OCI-LY3 (cell line): Measurements from ENCODE around the gene TMEM74B.

Source experiments
- H2AFZ ChIP-seq: fragments of 200-600, 300-600 bp; shearing (Covaris generic); 2 replicates; pipeline ENCODE4 v1.6.0; 2014; ENCODE audit warnings: antibody characterized with exemption, low read depth, low read length
- H3K27ac ChIP-seq: fragments of 200-600, 300-600 bp; sonication (generic); 2 replicates; pipeline ENCODE4 v1.5.1; 2014; ENCODE audit warnings: mild to moderate bottlenecking, low read length, moderate library complexity, mixed read lengths
- H3K27me3 ChIP-seq: fragments of 200-600, 300-600 bp; sonication (generic); 2 replicates; pipeline ENCODE4 v1.6.1; 2014; ENCODE audit warnings: low read depth, low read length, mixed read lengths
- H3K36me3 ChIP-seq: fragments of 200-600, 300-600 bp; sonication (generic); replicated peaks from 2 replicates; pipeline ENCODE3; 2014; ENCODE audit warnings: low read depth, low read length, mixed read lengths
- H3K4me1 ChIP-seq: fragments of 300-600, 200-600 bp; sonication (generic); 2 replicates; pipeline ENCODE4 v1.6.1; 2014; ENCODE audit warnings: low read length, mixed read lengths
- H3K4me2 ChIP-seq: fragments of 200-600, 300-600 bp; sonication (generic); 2 replicates; pipeline ENCODE4 v1.6.1; 2014; ENCODE audit warnings: low read length, mixed read lengths
- H3K4me3 ChIP-seq: fragments of 300-600, 200-600 bp; sonication (generic); 2 replicates; pipeline ENCODE4 v1.5.1; 2014; ENCODE audit warnings: antibody characterized with exemption, mild to moderate bottlenecking, low read length, moderate library complexity
- H3K79me2 ChIP-seq: fragments of 300-600, 200-600 bp; shearing (Covaris generic); 2 replicates; pipeline ENCODE4 v1.6.1; 2014; ENCODE audit warnings: mild to moderate bottlenecking, low read length, mixed read lengths
- H3K9ac ChIP-seq: fragments of 300-600, 200-600 bp; shearing (Covaris generic); 2 replicates; pipeline ENCODE4 v1.6.0; 2014; ENCODE audit warnings: mild to moderate bottlenecking, low read length, moderate library complexity
- H3K9me3 ChIP-seq: fragments of 200-600, 300-600 bp; shearing (Covaris generic); 2 replicates; pipeline ENCODE4 v1.6.1; 2014; ENCODE audit warnings: low read length, mixed read lengths; ENCODE audit not compliant: insufficient read depth
- H4K20me1 ChIP-seq: fragments of 200-600, 300-600 bp; sonication (generic); 2 replicates; pipeline ENCODE4 v1.6.1; 2016; ENCODE audit warnings: low read length, mixed read lengths; ENCODE audit not compliant: insufficient read depth
- EZH2phosphoT487 ChIP-seq: fragments of 200-600 bp; shearing (Covaris generic); IDR thresholded peaks from 2 replicates; pipeline ENCODE4 v1.6.1; 2018; ENCODE audit warnings: antibody characterized with exemption, mixed run types, low read depth
- TF ChIP-seq, protein P1 (sequence below): fragments of 200-600, 300-600 bp; sonication (generic); IDR thresholded peaks from 2 replicates; pipeline ENCODE4 v1.5.1; 2014; ENCODE audit warnings: antibody characterized with exemption, low read length, low read depth

The TMEM74B gene

DNA sequence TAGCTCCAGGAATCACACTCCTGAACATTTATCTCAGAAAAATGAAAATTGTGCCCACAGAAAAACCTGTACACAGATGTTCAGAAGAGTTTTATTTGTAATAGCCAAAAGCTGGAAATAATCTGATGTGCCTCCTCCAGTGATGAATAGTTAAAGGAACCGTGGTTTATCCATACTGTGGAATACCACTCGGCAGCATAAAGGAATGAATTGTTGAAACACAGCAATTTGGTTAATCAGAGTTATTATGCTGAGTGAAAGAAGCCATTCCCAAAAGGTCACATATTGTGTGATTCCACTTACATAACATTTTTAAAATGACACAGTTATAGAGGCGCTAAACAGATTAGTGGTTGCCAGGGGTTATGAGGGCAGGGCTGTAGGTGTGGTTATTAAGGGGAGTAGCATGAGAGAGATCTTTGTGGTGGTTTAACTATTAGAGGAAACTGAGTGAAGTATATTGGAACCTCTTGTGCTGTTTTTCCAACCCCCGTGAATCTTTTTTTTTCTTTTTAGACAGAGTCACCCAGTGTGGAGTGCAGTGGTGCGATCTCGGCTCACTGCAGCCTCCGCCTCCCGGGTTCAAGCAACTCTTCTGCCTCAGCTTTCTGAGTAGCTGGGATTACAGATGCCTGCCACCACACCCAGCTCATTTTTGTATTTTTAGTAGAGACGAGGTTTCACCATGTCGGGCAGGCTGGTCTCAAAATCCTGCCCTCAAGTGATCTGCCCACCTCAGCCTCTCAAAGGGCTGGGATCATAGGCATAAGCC, 40.2 kb downstream of the TMEM74B start:
- H3K4me2 ChIP-seq = no peak overlapping the region
- H3K9ac ChIP-seq = no peak overlapping the region
- H3K4me1 ChIP-seq = no peaks in the 10 kb centered on the region
- H3K4me3 ChIP-seq = no peak overlapping the region
- H3K36me3 ChIP-seq = peaks cover 46% of the 10 kb centered on the region
- H3K27me3 ChIP-seq = no peaks in the 10 kb centered on the region
- TF ChIP-seq, protein P1, sequence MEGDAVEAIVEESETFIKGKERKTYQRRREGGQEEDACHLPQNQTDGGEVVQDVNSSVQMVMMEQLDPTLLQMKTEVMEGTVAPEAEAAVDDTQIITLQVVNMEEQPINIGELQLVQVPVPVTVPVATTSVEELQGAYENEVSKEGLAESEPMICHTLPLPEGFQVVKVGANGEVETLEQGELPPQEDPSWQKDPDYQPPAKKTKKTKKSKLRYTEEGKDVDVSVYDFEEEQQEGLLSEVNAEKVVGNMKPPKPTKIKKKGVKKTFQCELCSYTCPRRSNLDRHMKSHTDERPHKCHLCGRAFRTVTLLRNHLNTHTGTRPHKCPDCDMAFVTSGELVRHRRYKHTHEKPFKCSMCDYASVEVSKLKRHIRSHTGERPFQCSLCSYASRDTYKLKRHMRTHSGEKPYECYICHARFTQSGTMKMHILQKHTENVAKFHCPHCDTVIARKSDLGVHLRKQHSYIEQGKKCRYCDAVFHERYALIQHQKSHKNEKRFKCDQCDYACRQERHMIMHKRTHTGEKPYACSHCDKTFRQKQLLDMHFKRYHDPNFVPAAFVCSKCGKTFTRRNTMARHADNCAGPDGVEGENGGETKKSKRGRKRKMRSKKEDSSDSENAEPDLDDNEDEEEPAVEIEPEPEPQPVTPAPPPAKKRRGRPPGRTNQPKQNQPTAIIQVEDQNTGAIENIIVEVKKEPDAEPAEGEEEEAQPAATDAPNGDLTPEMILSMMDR = no peak
- no peak for TF ChIP-seq EZH2phosphoT487
- no peak overlapping the region for H2AFZ ChIP-seq
- no peaks in the 10 kb centered on the region for H3K9me3 ChIP-seq
- 0 out of 2 replicates have a peak, but pooled peaks cover 5% of the 10 kb centered on the region for H4K20me1 ChIP-seq
- no peak overlapping the region for H3K27ac ChIP-seq
- H3K79me2 ChIP-seq = no peaks in the 10 kb centered on the region

DNA sequence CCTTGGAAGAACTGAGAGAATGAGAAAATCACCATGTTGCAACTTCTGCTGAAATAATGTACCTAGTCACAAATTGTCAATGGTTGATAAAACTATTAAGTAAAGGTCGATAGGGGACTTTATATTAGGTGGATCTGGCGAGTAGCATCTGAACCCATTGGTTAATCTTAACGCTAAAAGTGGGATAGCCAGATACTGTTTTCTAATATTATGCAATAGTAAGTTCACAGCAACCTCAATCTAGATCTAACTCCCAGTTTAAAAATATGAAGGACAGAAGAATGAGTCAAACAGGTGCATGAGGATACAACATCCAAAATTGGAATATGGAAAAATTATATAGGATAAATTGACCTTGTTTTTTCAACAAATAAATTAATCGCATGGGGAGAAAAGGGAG, 47.5 kb downstream of the TMEM74B start:
- peaks cover 25% of the 10 kb centered on the region for H3K79me2 ChIP-seq
- H3K9ac ChIP-seq = no peak overlapping the region

DNA sequence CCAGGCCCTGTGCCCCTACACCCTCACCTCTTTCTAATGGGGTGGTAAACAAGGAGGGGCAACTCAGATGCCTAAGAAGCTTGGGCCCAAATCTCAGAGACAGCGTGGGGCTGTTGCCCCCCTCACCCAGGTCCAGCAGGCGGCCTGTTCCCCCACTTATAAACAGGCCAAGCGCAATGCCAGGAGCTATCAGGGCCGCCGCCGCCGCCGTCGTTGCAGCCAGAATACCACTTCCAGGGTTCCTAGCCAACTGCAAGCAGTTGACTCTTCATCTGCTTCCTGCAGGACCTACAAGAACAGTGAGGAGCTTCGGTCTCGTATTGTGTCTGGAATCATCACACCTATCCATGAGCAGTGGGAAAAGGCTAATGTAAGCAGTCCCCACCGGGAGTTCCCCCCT, 49.9 kb downstream of the TMEM74B start:
- H3K36me3 ChIP-seq = peaks cover 74% of the 10 kb centered on the region
- H3K4me2 ChIP-seq = no peak overlapping the region
- no peak overlapping the region for H3K4me3 ChIP-seq
- no peaks in the 10 kb centered on the region for H3K9me3 ChIP-seq
- H2AFZ ChIP-seq = no peak overlapping the region
- peaks cover 41% of the 10 kb centered on the region for H3K79me2 ChIP-seq
- no peak overlapping the region for H3K27ac ChIP-seq
- no peak for TF ChIP-seq EZH2phosphoT487
- no peaks in the 10 kb centered on the region for H3K27me3 ChIP-seq
- H3K4me1 ChIP-seq = peaks cover 10% of the 10 kb centered on the region
- H4K20me1 ChIP-seq = no peaks in the 10 kb centered on the region
- no peak overlapping the region for H3K9ac ChIP-seq

More for the DNA sequence above, 47.5 kb downstream of the TMEM74B start:
- no peak overlapping the region for H3K4me2 ChIP-seq
- H3K27me3 ChIP-seq = no peaks in the 10 kb centered on the region
- TF ChIP-seq EZH2phosphoT487 = no peak
- TF ChIP-seq, protein P1 = no peak
- H3K4me3 ChIP-seq = no peak overlapping the region
- H3K4me1 ChIP-seq = no peaks in the 10 kb centered on the region
- H4K20me1 ChIP-seq = no peaks in the 10 kb centered on the region
- H3K9me3 ChIP-seq = no peaks in the 10 kb centered on the region
- no peak overlapping the region for H2AFZ ChIP-seq
- peaks cover 76% of the 10 kb centered on the region for H3K36me3 ChIP-seq
- H3K27ac ChIP-seq = no peak overlapping the region

DNA sequence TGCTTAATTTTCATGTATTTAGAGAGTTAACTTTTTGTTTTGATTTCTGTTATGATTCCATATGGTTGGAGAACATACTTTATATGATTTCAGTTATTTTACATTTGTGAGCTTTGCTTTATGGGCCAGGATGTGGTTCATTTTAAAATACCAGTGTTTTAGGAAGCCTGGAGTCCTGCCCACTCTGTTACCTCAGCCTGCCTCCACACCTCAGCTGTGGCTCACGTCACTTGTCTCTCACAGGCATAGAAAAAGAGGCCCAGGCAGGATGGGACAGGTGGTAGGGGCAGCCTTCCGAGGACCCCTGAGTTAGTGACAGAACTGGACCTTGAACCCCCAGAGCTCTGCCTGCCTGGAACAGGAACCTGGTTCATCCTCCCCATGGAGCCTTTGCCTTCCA, 50.4 kb downstream of the TMEM74B start:
- Histone ChIP-seq H3K9ac (no peak overlapping the region), H4K20me1 (no peaks in the 10 kb centered on the region), H3K27me3 (no peaks in the 10 kb centered on the region), H3K27ac (no peak overlapping the region), H3K79me2 (peaks cover 41% of the 10 kb centered on the region), H3K4me2 (no peak overlapping the region), H3K9me3 (no peaks in the 10 kb centered on the region), H2AFZ (no peak overlapping the region), H3K36me3 (peaks cover 76% of the 10 kb centered on the region), H3K4me1 (peaks cover 10% of the 10 kb centered on the region), H3K4me3 (no peak overlapping the region)
- TF ChIP-seq EZH2phosphoT487 = no peak
- TF ChIP-seq, protein P1 = no peak
